ENCODE results near the gene CCHCR1.

Gene CCHCR1

GRCh38 chr6:31158863-31159855 is 1.6 kb upstream of the CCHCR1 start:
- peak; percentile 2 for DNase-seq

- DNase-seq, result peak; percentile 98
These were observed 699 bp upstream of the CCHCR1 start, which contains the start of gene TCF19 for GRCh38 chr6:31158140-31158862. Gene TCF19 (plus strand): TSS chr6:31158589. CDS start chr6:31159470, 881 bp downstream.

DNA sequence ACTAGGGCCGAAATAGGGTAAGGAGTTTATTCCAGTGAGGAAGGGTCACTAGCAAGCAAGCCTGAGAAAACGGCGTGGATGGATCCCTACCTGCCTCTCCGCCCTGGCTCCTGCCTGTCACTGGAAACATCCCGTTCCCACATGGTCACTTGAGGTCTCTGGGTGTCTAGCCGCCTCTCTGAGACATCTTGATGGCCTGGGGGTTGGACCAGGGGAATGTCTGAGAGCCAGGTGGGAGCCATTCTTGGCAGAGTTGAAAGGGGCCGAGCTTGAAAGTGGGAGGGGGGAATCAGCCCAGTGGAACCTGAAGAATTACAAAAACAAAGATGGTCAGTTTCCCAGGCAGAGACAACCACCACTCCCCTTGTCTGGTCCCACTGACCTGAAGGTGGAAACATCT is 961 bp downstream of the CCHCR1 start:
- DNase-seq, result no peak

DNA sequence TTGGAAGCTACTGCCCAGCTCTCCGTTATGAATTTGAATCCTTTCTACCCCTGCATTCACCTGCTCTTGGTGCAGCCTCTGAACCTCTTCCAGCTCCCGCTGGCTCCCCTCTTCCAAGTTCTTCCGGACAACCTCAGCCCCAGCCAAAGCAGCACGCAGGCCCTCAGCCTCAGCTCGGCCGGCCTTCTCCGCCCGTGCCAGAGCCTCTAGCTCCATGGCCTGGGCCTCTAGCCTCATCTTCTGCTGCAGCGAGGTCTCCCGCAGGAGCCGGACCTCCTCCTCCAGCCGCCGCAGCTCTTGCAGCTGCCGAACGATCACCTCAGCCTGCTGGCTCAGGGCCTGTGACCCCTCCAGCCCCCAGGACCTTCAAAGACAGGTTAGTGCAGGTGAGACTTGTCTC is 3.2 kb downstream of the CCHCR1 start:
- DNase-seq, result no peak

DNA sequence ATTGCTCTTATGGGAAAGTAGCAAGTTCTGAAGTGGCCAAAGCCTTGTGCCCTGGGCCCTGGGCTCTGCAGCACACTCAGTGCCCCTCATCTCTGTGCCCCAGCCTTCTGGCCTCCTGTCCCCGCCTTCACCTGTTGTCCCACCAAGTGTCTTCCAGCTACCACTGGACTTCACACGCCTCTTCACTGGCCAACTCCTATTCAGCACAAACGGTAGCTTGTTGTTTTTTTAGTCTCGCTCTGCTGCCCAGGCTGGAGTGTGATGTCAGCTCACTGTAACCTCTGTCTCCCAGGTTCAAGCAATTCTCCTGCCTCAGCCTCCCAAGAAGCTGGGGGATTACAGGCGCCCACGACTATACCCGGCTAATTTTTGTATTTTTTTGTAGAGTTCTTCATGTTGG is 4.8 kb downstream of the CCHCR1 start:
- no peak for DNase-seq

DNA sequence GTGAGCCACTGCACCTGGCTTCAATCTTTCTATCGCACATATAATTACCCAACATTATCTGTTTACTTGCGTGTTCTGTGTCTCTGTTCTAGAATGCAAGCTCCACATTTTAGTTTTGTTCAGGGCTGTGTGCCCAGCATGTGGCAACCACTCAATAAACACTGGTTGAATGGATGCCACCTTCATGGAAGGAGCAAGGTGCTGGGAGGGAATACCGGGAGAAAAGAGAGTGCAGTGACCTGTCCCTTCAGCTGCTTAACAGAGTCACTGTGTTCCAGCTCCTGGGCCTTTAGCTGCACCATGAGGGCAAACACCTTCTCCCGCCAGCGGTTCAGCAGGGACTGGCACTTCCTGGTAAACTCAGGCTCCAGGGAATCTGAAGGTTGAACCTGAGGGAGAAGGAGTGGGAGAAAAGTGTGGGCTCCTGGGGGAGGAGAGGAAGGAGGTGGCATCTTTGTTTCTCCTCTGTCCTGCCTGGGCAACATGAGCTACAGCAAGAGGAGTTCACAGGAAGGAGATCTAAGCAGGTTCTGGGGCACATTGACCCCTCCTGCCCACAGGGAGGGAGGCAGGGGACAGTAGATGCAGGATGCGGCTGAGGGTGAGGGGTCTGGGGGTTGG is 7.7 kb downstream of the CCHCR1 start:
- no peak for DNase-seq

GRCh38 chr6:31145386-31145785 is 12.2 kb downstream of the CCHCR1 start:
- no peak for DNase-seq

DNA sequence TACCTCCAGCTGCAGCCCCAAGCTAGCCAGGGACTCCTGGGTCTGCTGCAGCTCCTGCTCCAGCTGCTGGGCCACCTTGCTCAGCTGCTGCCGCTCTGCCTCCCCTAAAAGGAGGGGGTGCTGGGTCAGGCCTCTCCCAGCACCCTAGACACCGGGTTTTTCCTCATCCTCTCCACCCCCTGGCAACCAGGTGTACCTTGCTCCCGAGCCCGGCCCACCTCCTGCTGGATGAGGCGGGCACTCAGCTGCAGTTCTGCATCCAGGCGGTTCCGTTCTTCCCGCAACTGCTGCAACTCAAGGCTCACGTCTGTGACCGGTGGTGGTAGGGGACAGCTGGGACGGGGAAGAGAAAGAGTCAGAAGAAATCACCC is 12.6 kb downstream of the CCHCR1 start:
- no peak for DNase-seq

- DNase-seq, result no peak
These were observed 13.2 kb downstream of the CCHCR1 start for GRCh38 chr6:31144296-31144969.

- DNase-seq, result no peak
These were observed 14.5 kb downstream of the CCHCR1 start for GRCh38 chr6:31143148-31143547.

GRCh38 chr6:31142361-31142761 is 15.2 kb downstream of the CCHCR1 start:
- DNase-seq, result no peak

- DNase-seq, result no peak
These were observed 17.0 kb downstream of the CCHCR1 start for GRCh38 chr6:31140643-31141042.

- DNase-seq, result no peak
These were observed 18.0 kb downstream of the CCHCR1 start for GRCh38 chr6:31139599-31139998.

DNA sequence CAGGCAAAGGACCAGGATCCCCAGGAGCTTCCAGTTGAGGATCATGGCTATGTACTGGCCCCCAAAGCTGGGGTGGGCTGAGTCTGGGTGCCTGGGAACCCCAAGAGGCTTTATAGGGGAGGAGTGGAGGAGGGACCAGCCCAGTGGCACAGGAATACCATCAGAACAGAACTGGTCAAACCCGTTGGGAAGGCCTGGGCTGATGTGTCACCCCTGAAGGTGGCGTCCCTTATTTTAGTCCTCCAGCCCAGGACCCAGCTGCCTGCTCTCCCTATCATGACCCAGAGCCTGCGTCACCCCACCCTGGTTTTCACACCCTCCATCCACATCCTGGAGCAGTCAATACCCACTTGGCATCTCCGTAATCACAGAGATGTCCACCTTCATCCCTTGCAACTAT is 18.6 kb downstream of the CCHCR1 start, which contains the start of gene PSORS1C2:
Gene PSORS1C2 (minus strand): TSS at position 85 of the 400 bp plus-strand sequence. CDS start 40 bp downstream, at position 45.
- no peak for DNase-seq

GRCh38 chr6:31135710-31136109 is 21.9 kb downstream of the CCHCR1 start:
- no peak for DNase-seq

- DNase-seq, result no peak
These were observed 24.8 kb downstream of the CCHCR1 start for GRCh38 chr6:31132806-31133205.

DNA sequence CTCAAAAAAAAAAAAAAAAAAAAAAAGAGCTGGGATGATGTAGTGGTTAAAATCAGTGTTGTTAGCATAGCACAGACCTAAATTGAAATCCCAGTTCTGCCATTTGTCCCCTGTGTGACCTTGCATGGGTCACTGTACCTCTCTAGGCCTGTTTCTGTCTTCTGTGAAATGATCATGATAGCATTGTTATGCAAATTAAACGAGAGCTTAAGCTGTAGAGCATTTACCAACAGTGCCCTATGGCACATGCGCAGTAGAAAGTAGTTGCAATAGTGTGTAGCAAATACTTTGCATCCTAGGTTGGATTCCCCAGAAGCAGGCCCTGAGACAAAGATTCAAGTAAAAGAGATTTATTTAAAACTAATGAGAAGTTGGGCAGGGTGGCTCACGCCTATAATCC is 26.0 kb downstream of the CCHCR1 start:
- DNase-seq, result no peak

DNA sequence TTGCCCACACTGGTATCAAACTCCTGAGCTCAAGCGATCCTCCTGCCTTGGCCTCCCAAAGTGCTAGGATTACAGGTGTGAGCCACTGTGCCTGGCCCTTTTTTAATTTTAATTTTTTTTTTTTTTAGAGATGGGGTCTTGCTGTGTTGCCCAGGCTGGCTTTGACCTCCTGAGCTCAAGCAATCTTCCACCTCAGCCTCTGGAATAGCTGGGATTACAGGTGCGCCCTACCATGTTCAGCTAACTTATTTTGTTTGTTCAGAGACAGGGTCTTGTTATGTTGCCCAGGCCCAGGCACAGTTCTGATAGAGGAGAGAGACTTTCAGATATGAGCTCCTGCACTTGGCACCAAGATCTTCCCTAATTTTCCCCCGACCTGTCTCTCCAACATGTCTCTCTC is 26.9 kb downstream of the CCHCR1 start:
- no peak for DNase-seq

- DNase-seq, result no peak
These were observed 28.5 kb downstream of the CCHCR1 start for GRCh38 chr6:31129130-31129529.

DNA sequence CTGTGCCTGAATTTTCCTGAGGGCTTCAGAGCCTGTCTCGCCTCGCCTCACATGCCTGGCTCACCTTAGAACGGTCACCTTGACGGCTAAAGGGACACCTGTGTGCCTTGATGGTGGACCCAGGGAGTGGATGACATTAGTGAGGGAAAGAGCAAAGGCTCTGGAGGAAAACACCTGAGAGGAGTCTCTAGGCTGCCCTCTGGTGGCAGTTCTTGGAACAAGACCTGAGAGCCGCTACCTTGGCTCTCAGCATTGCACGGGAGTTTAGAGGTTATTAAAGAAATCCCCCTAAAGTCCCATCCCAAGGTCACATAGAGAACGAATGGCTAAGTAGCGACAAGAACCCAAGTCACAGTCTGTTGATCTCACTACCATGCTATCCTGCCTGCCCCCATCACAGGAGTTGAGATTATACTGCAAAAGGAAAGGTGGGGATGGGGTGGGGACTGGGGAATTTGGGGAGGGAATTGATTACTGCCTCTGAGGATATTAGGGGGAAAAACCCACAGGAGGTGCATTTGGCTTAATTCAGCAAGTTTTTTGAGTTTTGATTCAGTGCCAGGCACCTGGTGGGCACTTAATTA is 29.4 kb downstream of the CCHCR1 start:
- DNase-seq, result no peak

GRCh38 chr6:31126396-31127175 is 31.0 kb downstream of the CCHCR1 start:
- DNase-seq, result no peak
